SU-DHL-6 (cell line): ENCODE data around the gene OR5B2.

Source experiments
- CTCF ChIP-seq: fragments of 200-600 bp; sonication (generic); IDR thresholded peaks from one replicate; pipeline ENCODE4 v1.5.1; 2017; ENCODE audit warnings: antibody characterized with exemption, mild to moderate bottlenecking, low read length, moderate library complexity; ENCODE audit not compliant: insufficient read depth, poor library complexity, severe bottlenecking
- EZH2phosphoT487 ChIP-seq: fragments of 200-600 bp; sonication (generic), shearing (Covaris generic); conservative IDR thresholded peaks from 2 replicates; pipeline ENCODE4 v1.6.1; 2018; ENCODE audit warnings: mild to moderate bottlenecking, antibody characterized with exemption, low read length, moderate library complexity, mixed read lengths

GRCh38 chr11:58444300-58444699, 16.4 kb upstream of the OR5B2 start:
- no peak for TF ChIP-seq CTCF
- no peak for TF ChIP-seq EZH2phosphoT487
